Suppressor macrophage treated with lipopolysaccharide for 1 hour (primary cell): ENCODE measurements around the gene MOSMO.
"Not testable (repeated sequence)": the region's sequence is repeated elsewhere in the genome, so short reads cannot be mapped to it uniquely, and the experiment has no call there.

Experiments used
- DNase-seq, 3 donors: peaks; one replicate each; pipeline ENCODE4 v3.0.0-alpha.2; 2020 to 2022

The MOSMO gene

DNA sequence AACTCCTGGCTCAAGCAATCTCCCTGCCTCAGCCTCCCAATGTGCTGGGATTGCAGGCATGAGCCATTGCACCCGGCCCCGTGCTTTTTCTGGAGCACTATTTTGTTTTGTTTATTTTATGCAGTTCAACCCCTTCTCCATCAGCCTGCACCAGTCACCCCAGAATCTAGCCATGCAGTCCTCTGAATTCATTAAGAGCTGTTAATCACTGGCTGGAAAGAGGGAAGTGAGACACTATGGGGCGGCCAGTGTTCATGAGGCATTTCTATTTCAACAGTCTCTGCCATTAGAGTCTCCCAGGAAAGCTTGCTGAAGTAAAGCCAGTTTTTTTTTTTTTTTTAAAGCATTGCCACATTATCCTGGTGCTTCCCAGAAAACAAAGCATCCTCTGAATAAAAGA, 86.1 kb downstream of the MOSMO start:
- peak; percentile 25 to 48 (median 37) for DNase-seq

DNA sequence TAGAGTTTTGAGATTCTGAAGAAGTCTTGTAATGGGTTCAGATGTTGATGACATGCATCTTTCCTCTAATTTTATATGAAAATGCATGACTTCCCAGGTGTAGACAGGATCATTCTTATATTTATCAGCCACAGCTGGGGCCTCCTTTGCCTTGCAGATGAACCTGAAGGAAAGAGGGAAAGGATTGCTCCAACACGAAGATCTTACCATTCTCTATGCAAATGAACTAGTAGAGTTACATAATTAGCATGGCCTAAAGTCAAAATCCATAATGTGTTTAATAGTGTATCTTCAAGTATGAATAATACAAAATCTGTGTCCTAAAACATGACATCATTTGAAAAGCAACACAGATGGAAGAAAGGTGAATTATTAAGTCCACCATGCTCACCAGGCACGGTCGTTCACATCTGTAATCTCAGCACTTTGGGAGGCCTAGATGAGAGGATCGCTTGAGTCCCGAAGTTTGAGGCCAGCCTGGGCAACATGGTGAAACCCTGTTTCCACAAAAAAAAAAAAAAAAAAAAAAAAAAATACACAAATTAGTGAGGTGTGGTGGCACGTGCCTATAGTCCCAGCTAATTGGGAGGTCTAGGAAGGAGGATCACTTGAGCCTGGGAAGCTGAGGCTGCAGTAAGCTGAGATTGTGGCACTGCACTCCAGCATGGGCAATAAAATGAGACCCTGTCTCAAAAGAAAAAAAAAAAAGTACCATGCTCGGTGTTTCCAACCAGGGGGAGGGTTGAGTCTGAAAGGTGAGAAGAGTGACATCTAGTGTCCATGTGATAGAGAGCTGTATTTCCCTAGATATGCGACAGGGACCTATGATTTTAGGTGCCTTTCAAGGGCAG, 90.7 kb downstream of the MOSMO start:
- DNase-seq = peak; percentile 38 to 53 (median 47)

DNA sequence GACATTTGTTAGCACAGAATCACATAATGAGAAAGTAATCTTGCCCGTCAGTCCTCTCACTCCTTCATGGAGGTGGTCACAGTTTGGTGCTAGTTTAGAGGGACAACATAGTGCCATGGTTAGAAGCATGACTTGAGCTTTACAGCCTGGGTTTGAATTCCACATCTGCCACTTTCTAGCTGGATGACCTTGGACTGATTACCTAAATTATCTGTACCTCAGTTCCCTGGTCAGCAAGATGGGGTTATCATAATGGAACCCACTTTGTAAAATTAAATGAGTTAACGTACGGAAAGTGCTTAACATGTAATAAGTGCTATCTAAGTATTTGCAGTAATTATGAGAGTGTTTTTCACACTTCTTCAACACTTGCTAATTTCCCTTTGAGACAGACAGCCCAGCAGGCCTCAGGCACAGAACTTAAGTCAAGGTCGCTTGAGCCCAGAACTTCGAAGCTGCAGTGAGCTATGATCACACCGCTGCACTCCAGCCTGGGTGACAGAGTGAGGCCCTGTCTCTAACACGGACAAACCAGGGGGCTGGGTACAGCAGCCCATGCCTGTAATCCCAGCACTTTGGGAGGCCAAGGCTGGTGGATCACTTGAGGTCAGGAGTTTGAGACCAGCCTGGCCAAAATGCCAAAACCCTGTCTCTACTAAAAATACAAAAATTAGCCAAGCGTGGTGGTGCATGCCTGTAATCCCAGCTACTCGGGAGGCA, 91.5 kb downstream of the MOSMO start:
- DNase-seq = no peak

DNA sequence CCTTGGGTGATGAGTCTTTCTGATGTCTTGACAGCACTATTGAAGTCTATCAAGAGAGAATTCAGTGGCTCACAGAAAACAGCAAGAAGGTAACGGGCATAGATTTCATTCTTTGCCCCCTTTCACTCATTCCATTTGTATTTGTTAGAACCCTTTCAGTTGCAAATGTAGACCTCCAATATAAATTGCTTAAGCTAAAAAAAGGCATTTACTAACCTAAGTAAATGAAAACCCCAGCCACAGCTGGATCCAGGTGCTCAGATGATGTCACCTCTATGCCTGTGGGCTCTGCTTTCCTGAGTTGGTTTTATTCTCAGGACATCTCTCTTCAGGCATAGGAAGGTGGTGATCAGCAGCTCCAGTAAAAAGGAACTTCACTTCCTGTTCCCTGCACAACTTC, 95.5 kb downstream of the MOSMO start:
- DNase-seq = no peak

DNA sequence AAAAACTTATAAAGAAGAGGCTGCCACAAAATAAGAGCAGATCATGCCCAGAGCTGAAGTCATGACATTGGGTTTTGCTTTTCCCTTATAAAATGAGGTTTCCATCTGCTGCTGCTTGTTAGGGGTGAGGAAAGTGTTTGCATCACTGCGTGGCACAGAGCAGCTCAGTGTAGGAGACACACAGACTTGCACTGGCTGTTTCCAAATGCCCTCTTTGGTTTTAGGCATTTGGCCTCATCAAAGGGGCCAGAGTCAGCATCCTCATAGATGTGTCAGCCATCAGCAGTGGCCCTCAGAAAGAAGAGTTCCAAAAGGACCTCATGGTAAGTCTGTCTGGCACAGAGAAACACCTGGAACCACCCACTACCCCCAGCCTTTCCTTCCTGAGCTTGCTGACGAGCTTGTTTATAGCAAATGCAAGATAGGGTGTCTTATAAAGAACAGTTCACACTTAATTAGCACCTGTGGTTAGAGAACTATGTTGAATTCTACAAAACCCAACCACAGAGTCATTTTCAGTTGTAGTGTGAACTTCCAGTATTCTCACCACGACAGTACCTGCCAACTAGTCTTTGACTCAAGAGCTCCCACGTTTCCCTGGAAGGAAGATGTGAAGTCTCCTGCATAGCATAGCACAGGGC, 101.5 kb downstream of the MOSMO start:
- no peak for DNase-seq

DNA sequence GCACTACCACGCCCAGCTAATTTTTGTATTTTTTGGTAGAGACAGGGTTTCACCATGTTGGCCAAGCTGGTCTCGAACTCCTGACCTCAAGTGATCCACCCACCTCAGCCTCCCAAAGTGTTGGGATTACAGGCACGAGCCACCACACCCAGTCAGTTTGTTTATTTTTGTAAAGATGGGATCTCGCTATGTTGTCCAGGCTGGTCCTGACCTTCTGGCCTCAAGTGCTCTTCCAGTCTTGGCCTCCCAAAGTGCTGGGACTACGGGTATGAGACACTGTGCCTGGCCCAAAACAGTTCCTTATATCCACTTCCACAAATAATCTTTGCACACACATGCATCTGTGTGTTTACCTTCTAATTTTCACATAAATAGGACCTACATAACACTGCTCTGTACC, 103.7 kb downstream of the MOSMO start:
- not testable (repeated sequence) for DNase-seq

DNA sequence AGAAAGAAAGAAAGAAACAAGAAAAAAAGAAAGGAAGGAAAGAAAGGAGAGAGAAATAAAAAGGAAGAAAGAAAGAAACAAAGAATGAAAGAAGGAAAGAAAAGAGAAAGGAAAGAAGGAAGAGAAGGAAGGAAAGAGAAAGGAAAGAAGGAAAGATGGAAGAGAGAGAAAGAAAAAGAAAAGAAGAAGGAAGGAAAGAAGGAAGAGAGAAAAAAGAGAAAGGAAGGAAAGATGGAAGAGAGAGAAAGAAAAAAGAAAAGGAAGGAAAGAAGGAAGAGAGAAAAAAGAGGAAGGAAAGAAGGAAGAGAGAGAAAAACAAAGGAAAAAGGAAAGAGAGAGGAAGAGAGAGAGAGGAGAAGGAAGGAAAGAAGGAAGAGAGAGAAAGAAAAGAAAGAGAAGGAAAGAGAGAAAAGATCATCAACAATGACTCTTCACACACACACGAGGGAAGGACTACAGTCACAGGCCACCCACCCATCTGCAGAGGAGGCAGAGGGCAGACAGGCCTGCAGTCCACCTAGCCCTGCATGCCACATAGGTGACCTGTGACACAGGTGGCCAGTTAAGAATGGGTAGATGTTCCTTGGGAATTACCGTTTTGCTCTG, 108.3 kb downstream of the MOSMO start:
- DNase-seq = no peak

DNA sequence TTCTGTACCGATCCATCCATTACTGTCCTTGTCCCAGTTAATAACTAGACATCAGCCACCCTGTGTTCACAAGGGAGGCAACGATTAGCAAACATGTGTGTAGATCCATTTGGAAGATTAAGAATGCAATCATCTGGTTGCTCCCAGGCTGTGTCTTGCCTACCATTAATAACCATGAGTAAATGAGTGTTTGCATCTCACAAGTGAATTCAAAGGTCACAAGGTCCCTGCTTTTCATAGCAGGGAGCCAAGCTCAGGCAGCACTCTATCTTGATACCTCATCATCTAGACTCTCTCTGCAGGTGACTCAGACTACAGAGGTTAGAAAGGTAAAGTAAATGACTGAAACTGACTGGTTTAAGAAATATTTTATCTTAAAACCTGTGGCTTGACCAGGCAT, 109.7 kb downstream of the MOSMO start:
- no peak for DNase-seq

DNA sequence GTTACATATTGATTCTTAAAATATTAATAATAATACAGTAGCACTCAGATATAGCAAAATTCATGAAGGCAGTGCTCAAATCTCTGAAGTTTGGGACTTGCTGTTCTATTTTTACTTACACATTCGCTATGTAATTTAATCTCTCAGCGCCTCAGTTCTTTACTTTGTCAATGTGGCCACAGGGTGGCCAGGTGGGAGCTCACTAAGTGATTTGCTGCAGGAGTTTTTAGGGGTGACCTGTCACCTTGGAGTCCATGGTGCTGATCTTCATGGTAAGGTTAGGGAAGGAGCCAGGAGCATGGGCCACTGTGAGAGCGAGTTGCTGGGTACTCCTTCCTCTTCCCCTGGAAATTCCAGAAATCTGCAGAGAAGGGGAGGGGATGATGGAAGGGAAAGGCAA, 112.5 kb downstream of the MOSMO start:
- peak in 2 of 3 donors; percentile 23 for DNase-seq

DNA sequence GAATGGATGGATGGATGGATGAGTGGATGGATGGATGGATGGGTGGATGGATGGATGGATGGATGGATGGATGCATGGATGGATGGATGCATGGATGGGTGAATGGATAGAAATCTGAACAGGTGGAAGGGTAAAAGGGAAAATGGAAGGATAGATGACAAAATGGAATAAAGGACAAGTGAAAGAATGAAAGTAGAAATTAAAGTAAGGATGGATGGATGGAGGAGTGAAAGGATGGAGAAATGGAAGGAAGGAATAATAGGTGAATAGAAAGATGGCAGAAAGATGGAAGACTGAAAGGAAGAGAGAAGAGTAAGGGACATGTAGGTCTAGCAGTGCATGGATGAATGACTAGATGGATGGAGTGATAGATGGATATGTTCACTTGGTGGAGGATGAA, 114.3 kb downstream of the MOSMO start:
- no peak for DNase-seq

DNA sequence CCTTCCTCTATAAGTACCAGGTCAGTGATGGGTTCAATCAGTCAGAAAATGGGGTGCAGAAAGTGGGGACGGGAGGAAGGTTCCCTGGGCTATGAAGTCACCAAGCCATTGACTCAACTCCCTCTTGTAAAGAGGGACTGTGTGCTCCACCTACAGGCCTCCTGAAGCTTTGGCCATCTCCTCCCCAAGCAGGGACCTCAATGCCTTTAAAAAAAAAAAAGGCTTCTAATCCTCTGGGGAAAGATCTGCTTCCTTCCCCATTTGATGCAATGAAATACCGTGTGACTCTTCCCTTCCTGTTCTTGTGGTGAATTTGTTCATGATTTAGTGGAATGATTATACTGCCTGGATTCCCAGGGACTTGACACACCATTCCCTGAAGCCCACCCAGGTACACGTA, 115.2 kb downstream of the MOSMO start:
- peak; percentile 63 to 67 (median 66) for DNase-seq

DNA sequence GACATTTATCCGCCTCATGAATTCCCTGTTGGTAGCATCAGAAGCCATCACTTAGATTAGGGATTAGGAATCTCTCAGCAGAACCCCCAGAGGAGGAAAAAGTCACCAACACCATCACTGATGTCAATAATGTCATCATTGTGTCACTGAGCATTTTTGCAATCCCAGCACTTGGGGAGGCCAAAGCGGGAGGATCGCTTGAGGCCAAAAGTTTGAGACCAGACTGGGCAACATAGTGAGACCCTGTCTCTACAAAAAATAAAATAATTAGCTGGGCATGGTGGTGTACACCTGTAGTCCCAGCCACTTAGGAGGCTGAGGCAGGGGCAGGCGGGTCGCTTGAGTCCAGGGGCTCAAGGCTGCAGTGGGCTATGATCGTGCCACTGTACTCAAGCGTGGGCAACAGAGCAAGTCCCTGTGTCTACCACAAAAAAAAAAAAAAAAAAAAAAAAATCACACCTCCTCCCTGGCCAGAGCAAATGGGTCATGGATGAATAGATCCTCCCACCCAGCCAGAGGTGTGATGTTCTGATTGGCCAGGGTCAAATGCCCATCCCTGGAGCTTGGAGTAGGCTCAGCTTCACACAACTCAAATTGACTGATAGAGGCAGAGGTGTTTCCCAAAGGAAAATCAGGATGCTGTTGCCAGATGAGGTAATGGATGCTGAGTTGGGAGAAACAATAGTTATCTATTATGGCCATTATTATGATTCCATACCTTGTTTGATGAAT, 116.0 kb downstream of the MOSMO start:
- DNase-seq = no peak

DNA sequence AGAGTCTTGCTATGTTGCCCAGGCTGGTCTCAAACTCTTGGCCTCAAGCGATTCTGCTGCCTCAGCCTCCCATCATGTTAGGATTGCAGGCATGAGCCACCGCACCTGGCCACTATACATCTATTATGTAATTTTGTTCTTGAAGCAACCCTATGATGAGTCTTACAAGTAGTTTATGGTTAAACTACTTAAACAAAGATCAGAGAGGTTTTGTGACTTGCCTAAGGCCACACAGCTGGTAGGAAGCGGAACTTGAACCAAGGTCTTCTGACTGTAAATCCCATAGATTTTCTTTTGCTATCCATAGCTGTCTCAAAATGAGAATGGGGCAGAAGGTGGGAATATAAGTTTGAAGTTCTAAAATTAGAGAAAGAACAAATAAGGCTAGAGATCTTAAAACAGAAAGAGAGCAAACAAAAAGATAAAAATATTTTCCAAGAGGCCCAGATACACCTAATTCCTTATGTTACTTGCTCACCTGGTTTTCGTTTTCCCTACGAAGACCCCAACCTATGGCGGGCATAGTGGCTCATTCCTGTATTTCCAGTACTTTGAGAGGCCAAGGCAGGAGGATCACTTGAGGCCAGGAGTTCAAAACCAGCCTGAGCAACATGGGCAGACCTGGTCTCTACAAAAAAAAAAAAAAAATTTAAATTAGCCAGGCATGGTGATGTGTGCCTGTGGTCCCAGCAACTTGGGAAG, 116.8 kb downstream of the MOSMO start:
- no peak for DNase-seq

DNA sequence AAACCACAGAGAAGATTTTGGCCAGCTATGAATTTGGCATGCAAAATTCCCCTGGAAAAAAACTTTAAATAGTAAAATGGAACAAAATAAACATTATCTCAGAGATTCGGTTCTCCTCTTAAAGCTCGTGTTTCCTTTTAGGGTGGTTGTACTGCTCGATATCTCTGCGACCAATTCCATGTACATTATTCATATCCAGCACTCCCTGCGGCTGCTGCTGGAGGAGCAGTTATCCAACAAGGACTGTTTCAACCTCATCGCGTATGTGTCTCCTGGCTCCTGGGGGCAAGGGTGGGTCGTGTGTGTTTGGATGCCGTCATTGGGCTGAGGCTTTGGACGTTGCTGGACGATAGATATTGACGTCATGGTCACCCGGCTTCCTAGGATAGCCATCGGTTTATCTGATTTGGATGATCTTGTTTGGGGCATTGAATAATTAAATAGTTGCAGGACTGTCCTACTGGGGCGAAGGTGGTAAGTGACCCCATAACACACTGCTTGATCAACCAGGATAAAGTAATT, 118.2 kb downstream of the MOSMO start:
- no peak for DNase-seq

DNA sequence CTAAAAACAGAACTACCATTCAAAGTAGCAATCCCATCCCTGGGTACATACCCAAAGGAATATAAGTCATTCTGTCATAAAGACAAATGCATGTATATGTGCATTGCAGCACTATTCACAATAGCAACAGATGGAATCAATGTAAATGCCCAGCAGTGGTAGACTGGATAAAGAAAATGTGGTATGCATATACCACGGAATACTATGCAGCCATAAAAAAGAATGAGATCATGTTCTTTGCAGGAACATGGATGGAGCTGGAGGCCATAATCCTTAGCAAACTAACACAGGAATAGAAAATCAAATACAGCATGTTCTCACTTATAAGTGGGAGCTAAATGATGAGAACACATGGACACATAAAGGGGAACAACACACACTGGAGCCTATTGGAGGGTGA, 120.6 kb downstream of the MOSMO start:
- not testable (repeated sequence) for DNase-seq

DNA sequence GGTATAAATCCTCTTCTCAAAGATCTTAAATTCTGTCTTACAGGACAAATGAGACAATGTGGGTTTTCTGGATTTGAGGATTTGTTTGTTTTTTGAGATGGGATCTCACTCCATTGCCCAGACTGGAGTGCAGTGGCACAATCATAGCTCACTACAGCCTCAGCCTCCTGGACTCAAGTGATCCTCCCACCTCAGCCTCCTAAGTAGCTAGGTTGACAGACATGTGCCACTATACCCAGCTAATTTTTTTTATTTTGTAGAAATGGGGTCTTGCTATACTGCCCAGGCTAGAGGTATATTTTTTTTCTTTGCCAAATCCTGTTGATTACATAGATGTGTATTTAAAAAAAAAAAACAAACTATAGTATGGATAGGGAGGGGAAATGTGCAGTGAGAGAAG, 122.6 kb downstream of the MOSMO start:
- DNase-seq = no peak

DNA sequence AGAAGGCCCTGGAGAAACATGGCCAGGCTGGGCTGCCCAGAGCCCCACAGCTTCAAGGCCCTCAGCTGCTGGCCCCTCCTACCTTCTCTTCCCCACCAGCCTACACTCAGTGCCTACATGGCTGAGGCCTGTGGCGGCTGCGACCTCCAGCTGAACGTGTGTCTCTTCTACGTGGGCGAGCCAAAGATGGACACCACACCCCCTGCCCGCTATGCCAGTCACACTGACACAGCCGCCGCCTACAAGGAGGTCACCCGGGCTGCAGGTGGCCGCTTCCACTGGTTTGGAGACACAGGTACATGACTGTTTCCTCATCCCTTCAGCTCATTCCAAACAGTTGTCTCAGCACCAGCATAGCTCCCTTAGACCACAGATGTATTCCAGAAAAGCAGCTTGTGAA, 124.9 kb downstream of the MOSMO start:
- DNase-seq = no peak
